ENCODE data around the gene ASIC2. TPM values are rescaled to one million over a fixed set of nuclear protein-coding genes. Genes with fewer than 3 reads are reported as not detected.

Gene ASIC2
- total and polyA plus RNA-seq, 9 of the 15 experiments (the other 6 are each of a cell fraction or from before 2014, with no cell fraction given) = not detected

DNA sequence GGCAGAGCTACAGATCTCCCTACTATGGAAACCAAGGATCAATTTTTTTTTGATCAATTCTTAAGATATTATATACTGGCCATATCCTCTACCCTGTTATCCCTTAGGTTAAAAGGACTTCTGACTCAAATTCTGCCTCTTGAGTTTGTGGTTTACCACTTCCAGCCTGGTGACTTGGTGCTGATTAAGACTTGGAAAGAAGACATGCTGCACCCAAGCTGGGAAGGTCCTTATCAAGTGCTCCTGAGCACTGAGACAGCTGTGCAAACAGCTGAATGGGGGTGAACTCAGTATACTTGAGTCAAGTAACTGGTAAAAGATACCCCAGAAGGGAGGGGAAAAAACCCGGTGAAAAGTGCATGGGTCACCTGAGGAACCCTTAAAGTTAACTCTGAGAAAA, 321.9 kb downstream of the ASIC2 start (continued):
- TF ChIP-seq HLTF (IDR thresholded peaks at IDR 0.05) (no peak), HDAC8 (tag; IDR thresholded peaks at IDR 0.05) (no peak), ZNF444 (CRISPR knock-in tag; IDR thresholded peaks at IDR 0.05) (no peak), PHF20 (IDR thresholded peaks at IDR 0.05; ENCODE audit: partially characterized antibody) (no peak), SETDB1 (IDR thresholded peaks at IDR 0.05; ENCODE audit: low read length) (no peak), BRF1 (IDR thresholded peaks at IDR 0.05; ENCODE audit: borderline replicate concordance, extremely low read depth, insufficient read length) (no peak), MEIS2 (IDR thresholded peaks at IDR 0.05; ENCODE audit: partially characterized antibody) (peak; percentile 41), HNRNPK (IDR thresholded peaks at IDR 0.05; ENCODE audit: low read depth, low read length, poor library complexity, severe bottlenecking) (no peak), MCM7 (IDR thresholded peaks at IDR 0.05) (no peak), DDX20 (tag; IDR thresholded peaks at IDR 0.05; ENCODE audit: low read depth) (no peak), SPI1 (IDR thresholded peaks at IDR 0.05; ENCODE audit: borderline replicate concordance, low read depth, low read length) (no peak), TBL1XR1 (IDR thresholded peaks at IDR 0.05; ENCODE audit: low read length in 2 of 2) (peak in 1 of 2 experiments; percentile 74; a peak in 2 of 4 replicates), XRCC5 (IDR thresholded peaks at IDR 0.05; ENCODE audit: low read depth, low read length) (no peak), ELF4 (CRISPR knock-in tag; IDR thresholded peaks at IDR 0.05) (no peak), SMAD2 (IDR thresholded peaks at IDR 0.05; ENCODE audit: low read depth, low read length) (no peak), ZNF311 (CRISPR knock-in tag; IDR thresholded peaks at IDR 0.05) (peak; percentile 78; the same call in 1 of the 2 replicates), ZNF507 (tag; conservative IDR thresholded peaks at IDR 0.05) (no peak), ZNF274 (IDR thresholded peaks at IDR 0.05; ENCODE audit: borderline replicate concordance, low read depth, low read length) (no peak), ZEB2 (IDR thresholded peaks at IDR 0.05) (no peak), GABPA (tag; conservative IDR thresholded peaks at IDR 0.05; ENCODE audit: low read depth) (peak; percentile 32; the same call in 1 of the 2 replicates)
- TF ChIP-seq, protein P1, sequence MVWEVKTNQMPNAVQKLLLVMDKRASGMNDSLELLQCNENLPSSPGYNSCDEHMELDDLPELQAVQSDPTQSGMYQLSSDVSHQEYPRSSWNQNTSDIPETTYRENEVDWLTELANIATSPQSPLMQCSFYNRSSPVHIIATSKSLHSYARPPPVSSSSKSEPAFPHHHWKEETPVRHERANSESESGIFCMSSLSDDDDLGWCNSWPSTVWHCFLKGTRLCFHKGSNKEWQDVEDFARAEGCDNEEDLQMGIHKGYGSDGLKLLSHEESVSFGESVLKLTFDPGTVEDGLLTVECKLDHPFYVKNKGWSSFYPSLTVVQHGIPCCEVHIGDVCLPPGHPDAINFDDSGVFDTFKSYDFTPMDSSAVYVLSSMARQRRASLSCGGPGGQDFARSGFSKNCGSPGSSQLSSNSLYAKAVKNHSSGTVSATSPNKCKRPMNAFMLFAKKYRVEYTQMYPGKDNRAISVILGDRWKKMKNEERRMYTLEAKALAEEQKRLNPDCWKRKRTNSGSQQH (CRISPR knock-in tag; IDR thresholded peaks at IDR 0.05) = no peak
- TF ChIP-seq, protein P2, sequence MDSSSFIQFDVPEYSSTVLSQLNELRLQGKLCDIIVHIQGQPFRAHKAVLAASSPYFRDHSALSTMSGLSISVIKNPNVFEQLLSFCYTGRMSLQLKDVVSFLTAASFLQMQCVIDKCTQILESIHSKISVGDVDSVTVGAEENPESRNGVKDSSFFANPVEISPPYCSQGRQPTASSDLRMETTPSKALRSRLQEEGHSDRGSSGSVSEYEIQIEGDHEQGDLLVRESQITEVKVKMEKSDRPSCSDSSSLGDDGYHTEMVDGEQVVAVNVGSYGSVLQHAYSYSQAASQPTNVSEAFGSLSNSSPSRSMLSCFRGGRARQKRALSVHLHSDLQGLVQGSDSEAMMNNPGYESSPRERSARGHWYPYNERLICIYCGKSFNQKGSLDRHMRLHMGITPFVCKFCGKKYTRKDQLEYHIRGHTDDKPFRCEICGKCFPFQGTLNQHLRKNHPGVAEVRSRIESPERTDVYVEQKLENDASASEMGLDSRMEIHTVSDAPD (CRISPR knock-in tag; IDR thresholded peaks at IDR 0.05) = no peak; the same call in 1 of the 2 replicates
- TF ChIP-seq, protein P3, sequence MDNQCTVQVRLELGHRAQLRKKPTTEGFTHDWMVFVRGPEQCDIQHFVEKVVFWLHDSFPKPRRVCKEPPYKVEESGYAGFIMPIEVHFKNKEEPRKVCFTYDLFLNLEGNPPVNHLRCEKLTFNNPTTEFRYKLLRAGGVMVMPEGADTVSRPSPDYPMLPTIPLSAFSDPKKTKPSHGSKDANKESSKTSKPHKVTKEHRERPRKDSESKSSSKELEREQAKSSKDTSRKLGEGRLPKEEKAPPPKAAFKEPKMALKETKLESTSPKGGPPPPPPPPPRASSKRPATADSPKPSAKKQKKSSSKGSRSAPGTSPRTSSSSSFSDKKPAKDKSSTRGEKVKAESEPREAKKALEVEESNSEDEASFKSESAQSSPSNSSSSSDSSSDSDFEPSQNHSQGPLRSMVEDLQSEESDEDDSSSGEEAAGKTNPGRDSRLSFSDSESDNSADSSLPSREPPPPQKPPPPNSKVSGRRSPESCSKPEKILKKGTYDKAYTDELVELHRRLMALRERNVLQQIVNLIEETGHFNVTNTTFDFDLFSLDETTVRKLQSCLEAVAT (IDR thresholded peaks at IDR 0.05) = peak in 1 of 2 experiments; percentile 85; a peak in 1 of 4 replicates
- TF ChIP-seq, protein P4, sequence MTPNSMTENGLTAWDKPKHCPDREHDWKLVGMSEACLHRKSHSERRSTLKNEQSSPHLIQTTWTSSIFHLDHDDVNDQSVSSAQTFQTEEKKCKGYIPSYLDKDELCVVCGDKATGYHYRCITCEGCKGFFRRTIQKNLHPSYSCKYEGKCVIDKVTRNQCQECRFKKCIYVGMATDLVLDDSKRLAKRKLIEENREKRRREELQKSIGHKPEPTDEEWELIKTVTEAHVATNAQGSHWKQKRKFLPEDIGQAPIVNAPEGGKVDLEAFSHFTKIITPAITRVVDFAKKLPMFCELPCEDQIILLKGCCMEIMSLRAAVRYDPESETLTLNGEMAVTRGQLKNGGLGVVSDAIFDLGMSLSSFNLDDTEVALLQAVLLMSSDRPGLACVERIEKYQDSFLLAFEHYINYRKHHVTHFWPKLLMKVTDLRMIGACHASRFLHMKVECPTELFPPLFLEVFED (CRISPR knock-in tag; conservative IDR thresholded peaks at IDR 0.05) = no peak
- TF ChIP-seq, protein P5, sequence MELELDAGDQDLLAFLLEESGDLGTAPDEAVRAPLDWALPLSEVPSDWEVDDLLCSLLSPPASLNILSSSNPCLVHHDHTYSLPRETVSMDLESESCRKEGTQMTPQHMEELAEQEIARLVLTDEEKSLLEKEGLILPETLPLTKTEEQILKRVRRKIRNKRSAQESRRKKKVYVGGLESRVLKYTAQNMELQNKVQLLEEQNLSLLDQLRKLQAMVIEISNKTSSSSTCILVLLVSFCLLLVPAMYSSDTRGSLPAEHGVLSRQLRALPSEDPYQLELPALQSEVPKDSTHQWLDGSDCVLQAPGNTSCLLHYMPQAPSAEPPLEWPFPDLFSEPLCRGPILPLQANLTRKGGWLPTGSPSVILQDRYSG (tag; conservative IDR thresholded peaks at IDR 0.05; ENCODE audit: low read depth) = no peak
